Smooth muscle cell (in vitro differentiated cells): ENCODE results near the gene ACSF2. TPM values are rescaled to one million over a fixed set of nuclear protein-coding genes. Genes with fewer than 3 reads are reported as not detected.
A peak's percentile ranks its signal among the peaks of the same experiment; 100 is the strongest.

Experiments used
- DNase-seq: peaks from one replicate; lab custom pipeline; 2025; ENCODE audit not compliant: unreplicated experiment; lab: John Stamatoyannopoulos, UW
- H2AFZ ChIP-seq: fragments of 200-600 bp; sonication (generic); 2 replicates; pipeline ENCODE4 v1.6.0; 2016; ENCODE audit warnings: antibody characterized with exemption, low read depth, mild to moderate bottlenecking
- H3F3A ChIP-seq: fragments of 200-600 bp; sonication (generic); 2 replicates; pipeline ENCODE4 v1.6.0; 2017; ENCODE audit warnings: antibody characterized with exemption, low read depth
- H3K27ac ChIP-seq: fragments of 200-600 bp; sonication (generic); 2 replicates; pipeline ENCODE4 v1.5.1; 2016; ENCODE audit warnings: low read depth, mild to moderate bottlenecking
- H3K27me3 ChIP-seq: fragments of 200-600 bp; sonication (generic); 2 replicates; pipeline ENCODE4 v1.6.1; 2016; ENCODE audit warnings: low read depth, mild to moderate bottlenecking
- H3K36me3 ChIP-seq: fragments of 200-600 bp; sonication (generic); 2 replicates; pipeline ENCODE4 v1.5.1; 2016; ENCODE audit warnings: low read depth
- H3K4me1 ChIP-seq: fragments of 200-600 bp; sonication (generic); 2 replicates; pipeline ENCODE4 v1.5.1; 2016; ENCODE audit warnings: low read depth
- H3K4me2 ChIP-seq: fragments of 200-600 bp; sonication (generic); 2 replicates; pipeline ENCODE4 v1.6.0; 2016; ENCODE audit warnings: mild to moderate bottlenecking
- H3K4me3 ChIP-seq: fragments of 200-600 bp; sonication (generic); 2 replicates; pipeline ENCODE4 v1.5.1; 2016; ENCODE audit warnings: mild to moderate bottlenecking
- H3K79me2 ChIP-seq: fragments of 200-600 bp; sonication (generic); 2 replicates; pipeline ENCODE4 v1.6.0; 2016; ENCODE audit warnings: low read depth, mild to moderate bottlenecking
- H3K9ac ChIP-seq: fragments of 200-600 bp; sonication (generic); 2 replicates; pipeline ENCODE4 v1.6.0; 2016; ENCODE audit warnings: low read depth
- H3K9me3 ChIP-seq: fragments of 200-600 bp; sonication (generic); replicated peaks from 2 replicates; pipeline ENCODE4 v1.5.1; 2016; ENCODE audit warnings: low read depth
- H4K20me1 ChIP-seq: fragments of 200-600 bp; sonication (generic); 2 replicates; pipeline ENCODE4 v1.6.0; 2016; ENCODE audit warnings: low read depth
- WGBS: methylation state at CpG from one replicate; pipeline ENCODE4 v1.1.7; 2016; ENCODE audit warnings: low lambda C conversion rate; 5-methylcytosine and 5-hydroxymethylcytosine counted together
- polyA plus RNA-seq: library from polyadenylated mRNA; unstranded; fragments of >200 nt; fragmentation: Nextera tagmentation; extraction: Ambion mirVana; gene quantifications from 2 replicates; pipeline ENCODE4 v1.2.1, GENCODE V29; 2016
- total RNA-seq: library from RNA; depleted of rRNA; stranded (reverse); fragments of >200 nt; gene quantifications from 2 replicates; pipeline ENCODE4 v1.2.3, GENCODE V29; 2014
- TF ChIP-seq, protein P1 (sequence below): fragments of 200-600 bp; sonication (generic); IDR thresholded peaks from 2 replicates; pipeline ENCODE4 v1.5.1; 2017; ENCODE audit warnings: borderline replicate concordance, mild to moderate bottlenecking, antibody characterized with exemption; ENCODE audit not compliant: insufficient read depth, poor library complexity, severe bottlenecking

Gene ACSF2
- total and polyA plus RNA-seq, 2 experiments from 2014 or later, result 13.7 to 16.8 TPM

GRCh38 chr17:50429793-50430192, 3.8 kb downstream of the ACSF2 start:
- Histone ChIP-seq H3K9ac (no peak overlapping the region), H4K20me1 (peaks cover 10% of the 10 kb centered on the region), H3K79me2 (no peaks in the 10 kb centered on the region), H3K27ac (peak overlapping the region; percentile 45), H3F3A (peaks cover 4% of the 10 kb centered on the region), H3K27me3 (no peaks in the 10 kb centered on the region), H3K4me1 (peaks cover 13% of the 10 kb centered on the region), H3K9me3 (no peaks in the 10 kb centered on the region), H3K4me2 (no peak overlapping the region), H3K36me3 (no peaks in the 10 kb centered on the region), H3K4me3 (no peak overlapping the region), H2AFZ (no peak overlapping the region)
- DNase-seq, result no peak
- TF ChIP-seq, protein P1, sequence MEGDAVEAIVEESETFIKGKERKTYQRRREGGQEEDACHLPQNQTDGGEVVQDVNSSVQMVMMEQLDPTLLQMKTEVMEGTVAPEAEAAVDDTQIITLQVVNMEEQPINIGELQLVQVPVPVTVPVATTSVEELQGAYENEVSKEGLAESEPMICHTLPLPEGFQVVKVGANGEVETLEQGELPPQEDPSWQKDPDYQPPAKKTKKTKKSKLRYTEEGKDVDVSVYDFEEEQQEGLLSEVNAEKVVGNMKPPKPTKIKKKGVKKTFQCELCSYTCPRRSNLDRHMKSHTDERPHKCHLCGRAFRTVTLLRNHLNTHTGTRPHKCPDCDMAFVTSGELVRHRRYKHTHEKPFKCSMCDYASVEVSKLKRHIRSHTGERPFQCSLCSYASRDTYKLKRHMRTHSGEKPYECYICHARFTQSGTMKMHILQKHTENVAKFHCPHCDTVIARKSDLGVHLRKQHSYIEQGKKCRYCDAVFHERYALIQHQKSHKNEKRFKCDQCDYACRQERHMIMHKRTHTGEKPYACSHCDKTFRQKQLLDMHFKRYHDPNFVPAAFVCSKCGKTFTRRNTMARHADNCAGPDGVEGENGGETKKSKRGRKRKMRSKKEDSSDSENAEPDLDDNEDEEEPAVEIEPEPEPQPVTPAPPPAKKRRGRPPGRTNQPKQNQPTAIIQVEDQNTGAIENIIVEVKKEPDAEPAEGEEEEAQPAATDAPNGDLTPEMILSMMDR, result no peak
- WGBS, result 91% methylated on average over 4 of the region's 4 CpGs

- DNase-seq, result no peak
- Histone ChIP-seq H3K9ac (no peak overlapping the region), H3K36me3 (no peaks in the 10 kb centered on the region), H3K27me3 (no peaks in the 10 kb centered on the region), H3K27ac (no peak overlapping the region), H3K9me3 (no peaks in the 10 kb centered on the region), H3K4me1 (peaks cover 8% of the 10 kb centered on the region), H4K20me1 (peaks cover 10% of the 10 kb centered on the region), H2AFZ (no peak overlapping the region), H3K4me2 (no peak overlapping the region), H3K4me3 (no peak overlapping the region), H3F3A (peaks cover 4% of the 10 kb centered on the region), H3K79me2 (no peaks in the 10 kb centered on the region)
- TF ChIP-seq, protein P1, result no peak
- 66% methylated on average over 4 of the region's 4 CpGs for WGBS
Observed at GRCh38 chr17:50430821-50431618, 5.0 kb downstream of the ACSF2 start.

- H3K4me1 ChIP-seq, result no peaks in the 10 kb centered on the region
- H2AFZ ChIP-seq, result no peak overlapping the region
- H3K4me2 ChIP-seq, result no peak overlapping the region
- H3K27ac ChIP-seq, result no peak overlapping the region
- no peaks in the 10 kb centered on the region for H3K36me3 ChIP-seq
- 71% methylated on average over 4 of the region's 4 CpGs for WGBS
- no peak overlapping the region for H3K9ac ChIP-seq
- TF ChIP-seq, protein P1, result no peak
- no peak for DNase-seq
- H4K20me1 ChIP-seq, result peaks cover 10% of the 10 kb centered on the region
- H3F3A ChIP-seq, result no peaks in the 10 kb centered on the region
- no peaks in the 10 kb centered on the region for H3K79me2 ChIP-seq
- H3K9me3 ChIP-seq, result no peaks in the 10 kb centered on the region
- H3K27me3 ChIP-seq, result no peaks in the 10 kb centered on the region
- no peak overlapping the region for H3K4me3 ChIP-seq
Observed at GRCh38 chr17:50432125-50432762, 6.2 kb downstream of the ACSF2 start.
